Brain microvascular endothelial cell (primary cell): Measurements from ENCODE around the gene NUP35.

ENCODE experiments used
- DNase-seq: peaks from one replicate; pipeline ENCODE4 v3.0.0-alpha.2; 2020
- H3K27ac ChIP-seq: fragments of 250-450 bp; sonication (Bioruptor Pico); 2 replicates; pipeline ENCODE4 v1.5.1; 2020; ENCODE audit warnings: mild to moderate bottlenecking, moderate library complexity
- H3K27me3 ChIP-seq: fragments of 250-450 bp; sonication (Bioruptor Pico); replicated peaks from 2 replicates; pipeline ENCODE4 v1.5.1; 2020; ENCODE audit warnings: mild to moderate bottlenecking
- H3K36me3 ChIP-seq: fragments of 250-450 bp; sonication (Bioruptor Pico); replicated peaks from 2 replicates; pipeline ENCODE4 v1.5.1; 2020; ENCODE audit warnings: mild to moderate bottlenecking
- H3K4me3 ChIP-seq: 2 replicates; pipeline ENCODE4 v1.5.1; 2011; ENCODE audit warnings: low read depth, mild to moderate bottlenecking, control low read depth, low read length, moderate library complexity
- CTCF ChIP-seq: IDR thresholded peaks from 2 replicates; pipeline ENCODE4 v1.5.1; 2011; ENCODE audit warnings: low read depth, mild to moderate bottlenecking, moderate library complexity, low read length, control low read depth, inconsistent platforms; ENCODE audit errors: missing control alignments
- in situ Hi-C: cut with HindIII; loops from 2 replicates; pipeline ENCODE4 v1.10.0; 2017; ENCODE audit warnings: low sequenced_read_pairs, low pct_ligation_motif_present

NUP35 gene

GRCh38 chr2:183105402-183106134, 18.7 kb upstream of the NUP35 start:
- DNase-seq = peak; percentile 8
- H3K36me3 ChIP-seq = no peaks in the 10 kb centered on the region
- in situ Hi-C loops = no loop called here
- TF ChIP-seq CTCF = no peak
- H3K27me3 ChIP-seq = no peaks in the 10 kb centered on the region
- H3K4me3 ChIP-seq = no peak overlapping the region
- H3K27ac ChIP-seq = no peak overlapping the region

GRCh38 chr2:183112577-183112976, 11.7 kb upstream of the NUP35 start:
- Histone ChIP-seq H3K27me3 (no peaks in the 10 kb centered on the region), H3K4me3 (no peak overlapping the region), H3K27ac (no peak overlapping the region), H3K36me3 (no peaks in the 10 kb centered on the region)
- TF ChIP-seq CTCF = no peak
- in situ Hi-C loops = no loop called here
- no peak for DNase-seq

- Histone ChIP-seq H3K4me3 (no peak overlapping the region), H3K27ac (no peak overlapping the region), H3K36me3 (no peaks in the 10 kb centered on the region), H3K27me3 (no peaks in the 10 kb centered on the region)
- no peak for TF ChIP-seq CTCF
- no peak for DNase-seq
- in situ Hi-C loops = no loop called here
Observed at GRCh38 chr2:183113630-183114029, 10.6 kb upstream of the NUP35 start.

GRCh38 chr2:183117226-183117625, 7.0 kb upstream of the NUP35 start:
- H3K27me3 ChIP-seq = no peaks in the 10 kb centered on the region
- no peaks in the 10 kb centered on the region for H3K36me3 ChIP-seq
- H3K27ac ChIP-seq = no peak overlapping the region
- in situ Hi-C loops = no loop called here
- no peak for TF ChIP-seq CTCF
- H3K4me3 ChIP-seq = no peak overlapping the region
- no peak for DNase-seq

- no peak for DNase-seq
- Histone ChIP-seq H3K36me3 (no peaks in the 10 kb centered on the region), H3K27me3 (no peaks in the 10 kb centered on the region), H3K4me3 (peak overlapping the region; percentile 88), H3K27ac (peak overlapping the region; percentile 79)
- in situ Hi-C loops = no loop called here
- TF ChIP-seq CTCF = no peak
Observed at GRCh38 chr2:183123117-183123958, 905 bp upstream of the NUP35 start.
